ENCODE measurements around the gene NUDT7. TPM values are rescaled to one million over a fixed set of nuclear protein-coding genes. Genes with fewer than 3 reads are reported as not detected.

NUDT7 gene
- total RNA-seq, 1 experiment from 2014 or later: not detected

- Histone ChIP-seq H3K9me3 (replicated peaks) (no peaks in the 10 kb centered on the region), H3K27me3 (no peaks in the 10 kb centered on the region), H3K27ac (no peak overlapping the region), H3K36me3 (no peaks in the 10 kb centered on the region), H3K4me3 (no peak overlapping the region), H3K4me1 (no peaks in the 10 kb centered on the region)
- no peak for DNase-seq
Observed at GRCh38 chr16:77781091-77781490, 58.8 kb downstream of the NUDT7 start.

GRCh38 chr16:77782694-77783093, 60.4 kb downstream of the NUDT7 start:
- no peak overlapping the region for H3K27ac ChIP-seq
- H3K9me3 ChIP-seq (replicated peaks): no peaks in the 10 kb centered on the region
- no peaks in the 10 kb centered on the region for H3K27me3 ChIP-seq
- H3K36me3 ChIP-seq: no peaks in the 10 kb centered on the region
- no peaks in the 10 kb centered on the region for H3K4me1 ChIP-seq
- no peak overlapping the region for H3K4me3 ChIP-seq
- no peak for DNase-seq

- H3K27me3 ChIP-seq: no peaks in the 10 kb centered on the region
- DNase-seq: no peak
- H3K9me3 ChIP-seq (replicated peaks): no peaks in the 10 kb centered on the region
- H3K27ac ChIP-seq: no peak overlapping the region
- H3K4me1 ChIP-seq: no peaks in the 10 kb centered on the region
- H3K36me3 ChIP-seq: no peaks in the 10 kb centered on the region
- no peak overlapping the region for H3K4me3 ChIP-seq
Observed at GRCh38 chr16:77784441-77785372, 62.4 kb downstream of the NUDT7 start.

GRCh38 chr16:77785373-77785764, 63.1 kb downstream of the NUDT7 start:
- Histone ChIP-seq H3K4me3 (no peak overlapping the region), H3K36me3 (no peaks in the 10 kb centered on the region), H3K27ac (no peak overlapping the region), H3K4me1 (no peaks in the 10 kb centered on the region), H3K9me3 (replicated peaks) (no peaks in the 10 kb centered on the region), H3K27me3 (no peaks in the 10 kb centered on the region)
- no peak for DNase-seq

- H3K4me1 ChIP-seq: no peaks in the 10 kb centered on the region
- H3K27ac ChIP-seq: no peak overlapping the region
- no peaks in the 10 kb centered on the region for H3K36me3 ChIP-seq
- H3K9me3 ChIP-seq (replicated peaks): no peaks in the 10 kb centered on the region
- H3K4me3 ChIP-seq: no peak overlapping the region
- no peaks in the 10 kb centered on the region for H3K27me3 ChIP-seq
- DNase-seq: no peak
Observed at GRCh38 chr16:77786186-77786847, 64.0 kb downstream of the NUDT7 start.

GRCh38 chr16:77787452-77787851, 65.1 kb downstream of the NUDT7 start:
- no peaks in the 10 kb centered on the region for H3K4me1 ChIP-seq
- no peak overlapping the region for H3K4me3 ChIP-seq
- no peaks in the 10 kb centered on the region for H3K36me3 ChIP-seq
- no peak for DNase-seq
- no peaks in the 10 kb centered on the region for H3K27me3 ChIP-seq
- H3K9me3 ChIP-seq (replicated peaks): no peaks in the 10 kb centered on the region
- no peak overlapping the region for H3K27ac ChIP-seq

- Histone ChIP-seq H3K4me1 (no peaks in the 10 kb centered on the region), H3K27ac (no peak within 1 kb of the TSS), H3K36me3 (no peaks in the 10 kb centered on the region), H3K4me3 (no peak within 1 kb of the TSS), H3K27me3 (no peaks in the 10 kb centered on the region), H3K9me3 (replicated peaks) (no peaks in the 10 kb centered on the region)
- DNase-seq: no peak
Observed at GRCh38 chr16:77788181-77789084, 66.1 kb downstream of the NUDT7 start, which contains the start of gene VAT1L. TSS of gene VAT1L (plus strand) at chr16:77788564. CDS start at chr16:77788683, 119 bp downstream.

GRCh38 chr16:77789085-77790008, 67.0 kb downstream of the NUDT7 start:
- H3K27me3 ChIP-seq: no peaks in the 10 kb centered on the region
- H3K9me3 ChIP-seq (replicated peaks): no peaks in the 10 kb centered on the region
- H3K4me1 ChIP-seq: no peaks in the 10 kb centered on the region
- no peak overlapping the region for H3K4me3 ChIP-seq
- H3K36me3 ChIP-seq: no peaks in the 10 kb centered on the region
- H3K27ac ChIP-seq: no peak overlapping the region
- no peak for DNase-seq

- no peaks in the 10 kb centered on the region for H3K4me1 ChIP-seq
- H3K9me3 ChIP-seq (replicated peaks): no peaks in the 10 kb centered on the region
- no peaks in the 10 kb centered on the region for H3K36me3 ChIP-seq
- DNase-seq: no peak
- no peaks in the 10 kb centered on the region for H3K27me3 ChIP-seq
- H3K27ac ChIP-seq: no peak overlapping the region
- no peak overlapping the region for H3K4me3 ChIP-seq
Observed at GRCh38 chr16:77790009-77790372, 67.7 kb downstream of the NUDT7 start.

- Histone ChIP-seq H3K9me3 (replicated peaks) (no peaks in the 10 kb centered on the region), H3K27me3 (no peaks in the 10 kb centered on the region), H3K4me1 (no peaks in the 10 kb centered on the region), H3K4me3 (no peak overlapping the region), H3K36me3 (no peaks in the 10 kb centered on the region), H3K27ac (no peak overlapping the region)
- no peak for DNase-seq
Observed at GRCh38 chr16:77790912-77791311, 68.6 kb downstream of the NUDT7 start.

Other genes starting within 250 kb of the NUDT7 start
- gene VAT1L, start 66.0 kb downstream of the NUDT7 start, total RNA-seq (2014; rRNA removed; shearing (Covaris generic)): not detected in 2 replicates